Sigmoid colon (tissue), 3 donors: Measurements from ENCODE around the gene LHB.

Source experiments
- CTCF ChIP-seq, 4 experiments: fragments of 450-650 bp in 3 of 4; fragments of 200-600 bp in 1 of 4; IDR thresholded peaks; one replicate each; pipeline ENCODE4 v1.5.1; 2016 to 2019; ENCODE audit warnings: antibody characterized with exemption in 4 of 4, mild to moderate bottlenecking in 3 of 4, moderate library complexity in 2 of 4
- POLR2A ChIP-seq, 2 donors: fragments of 450-650 bp; IDR thresholded peaks; one replicate each; pipeline ENCODE4 v1.6.1; 2016; ENCODE audit warnings: antibody characterized with exemption in 2 of 2, mild to moderate bottlenecking in 2 of 2, moderate library complexity in 2 of 2

DNA sequence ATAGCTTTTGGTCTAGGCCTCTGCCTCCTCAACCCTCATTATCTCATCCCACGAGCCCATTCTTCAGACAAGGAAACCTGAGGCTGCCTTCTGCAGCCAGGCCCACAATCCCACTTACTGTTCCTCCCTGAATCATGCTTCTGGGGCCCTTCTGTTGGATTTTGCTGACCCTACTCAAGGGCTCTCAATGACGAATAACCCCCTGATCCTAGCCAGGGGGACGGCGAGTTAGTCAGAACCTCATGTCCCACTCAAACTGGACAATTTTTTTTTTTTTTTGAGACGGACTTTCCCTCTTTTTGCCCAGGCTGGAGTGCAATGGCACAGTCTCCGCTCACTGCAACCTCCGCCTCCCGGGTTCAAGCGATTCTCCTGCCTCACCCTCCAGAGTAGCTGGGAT lies 5.2 kb upstream of the LHB start:
- no peak for TF ChIP-seq CTCF (IDR thresholded peaks at IDR 0.05)
- no peak for TF ChIP-seq POLR2A (IDR thresholded peaks at IDR 0.05)
